GM19099 (cell line): ENCODE measurements around the gene C14orf93.
A peak's percentile ranks its signal among the peaks of the same experiment; 100 is the strongest.

Source experiments
- POLR2A ChIP-seq: IDR thresholded peaks from 3 replicates; pipeline ENCODE4 v1.6.1; 2011; ENCODE audit warnings: low read depth; ENCODE audit not compliant: insufficient read length; ENCODE audit errors: extremely low read depth

Gene C14orf93

DNA sequence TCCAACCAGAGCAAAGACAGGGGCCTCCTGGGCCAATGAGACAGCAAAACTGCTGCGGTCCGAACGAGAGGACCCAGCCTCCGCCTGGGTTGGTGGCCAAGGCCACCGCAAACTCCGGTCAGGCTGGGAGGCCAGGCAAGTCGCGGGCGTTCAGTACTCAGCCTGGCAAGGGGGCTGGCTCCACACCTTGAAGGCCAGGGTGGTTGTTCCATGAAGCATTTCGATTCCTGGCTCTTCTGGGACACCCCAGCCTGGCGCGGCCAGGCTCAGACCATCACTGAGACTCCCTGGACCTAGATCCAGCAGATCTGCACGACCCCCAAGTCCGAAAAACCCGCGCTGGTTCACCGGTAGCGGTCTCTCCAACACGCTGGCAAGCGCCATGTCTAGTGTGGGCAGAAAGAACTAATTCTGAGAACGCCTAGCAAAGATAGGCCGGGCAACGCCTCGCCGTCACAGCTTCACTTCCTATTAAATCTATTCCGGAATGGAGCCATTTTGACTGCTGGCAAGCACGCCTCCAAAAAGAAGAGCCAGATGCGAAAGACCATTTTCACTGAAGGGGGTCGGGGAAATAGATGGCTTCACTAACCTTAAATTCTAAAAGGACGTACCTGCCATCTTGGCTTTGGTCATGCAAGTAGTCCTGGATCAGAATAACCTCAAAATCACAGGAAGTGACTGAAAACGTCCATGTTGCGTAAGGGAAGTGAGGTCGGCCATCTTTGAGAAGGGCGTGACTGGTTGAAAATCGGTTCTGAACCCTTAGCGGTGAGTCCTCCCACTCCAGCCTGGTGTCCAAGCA is 24.8 kb upstream of the C14orf93 start, which contains the start of gene PSMB5:
Gene PSMB5 (minus strand): TSS at position 403 of the 805 bp plus-strand sequence. CDS start 19 bp downstream, at position 384.
- peak; percentile 77 for TF ChIP-seq POLR2A

DNA sequence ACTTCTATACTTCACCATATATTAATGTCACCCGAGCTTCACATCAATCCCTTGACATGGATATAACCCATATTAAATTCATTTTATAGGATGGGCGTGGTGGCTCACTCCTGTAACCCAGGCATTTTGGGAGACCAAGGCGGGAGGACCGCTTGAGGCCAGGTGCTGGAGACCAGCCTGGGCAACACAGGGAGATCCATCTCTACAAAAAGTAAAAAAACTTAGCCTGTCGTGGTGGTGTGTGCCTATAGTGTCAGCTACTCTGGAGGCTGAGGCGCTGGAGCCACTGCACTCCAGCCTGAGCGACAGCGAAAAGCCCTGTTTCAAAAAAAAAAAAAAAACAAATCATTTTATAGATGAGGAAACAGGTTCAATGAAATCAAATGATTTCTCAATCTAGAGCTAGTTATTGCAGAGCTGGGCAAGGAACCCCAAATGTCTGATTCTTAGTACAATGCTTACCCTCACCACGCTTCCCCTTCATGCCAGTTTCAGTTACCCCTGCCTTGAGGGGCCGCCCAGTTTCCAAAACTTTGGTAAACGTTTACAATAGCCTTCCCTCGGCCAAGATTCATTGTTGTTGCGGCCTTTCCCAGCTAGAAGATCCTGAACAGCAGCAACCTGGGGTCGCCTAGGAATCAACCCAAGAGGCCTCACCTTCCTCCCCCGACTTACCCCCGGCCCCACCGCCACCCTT is 24.0 kb upstream of the C14orf93 start:
- TF ChIP-seq POLR2A = no peak

DNA sequence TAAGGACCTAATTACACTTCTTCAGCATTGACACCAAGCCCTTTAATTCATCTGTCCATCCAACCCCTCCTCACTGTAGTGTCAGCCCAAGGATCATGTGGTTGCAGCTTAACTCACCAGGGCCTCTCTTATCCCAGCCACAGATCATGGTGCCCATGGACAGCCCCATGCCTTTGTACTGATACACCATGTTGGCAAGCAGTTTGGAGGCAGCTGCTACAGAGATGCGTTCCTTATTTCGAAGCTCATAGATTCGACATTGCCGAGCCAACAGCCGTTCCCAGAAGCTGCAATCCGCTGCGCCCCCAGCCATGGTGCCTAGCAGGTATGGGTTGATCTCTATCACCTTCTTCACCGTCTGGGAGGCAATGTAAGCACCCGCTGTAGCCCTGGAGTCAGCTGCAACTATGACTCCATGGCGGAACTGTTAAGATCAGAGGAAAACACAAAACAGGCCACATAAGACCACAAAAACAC is 23.3 kb upstream of the C14orf93 start:
- TF ChIP-seq POLR2A = no peak

DNA sequence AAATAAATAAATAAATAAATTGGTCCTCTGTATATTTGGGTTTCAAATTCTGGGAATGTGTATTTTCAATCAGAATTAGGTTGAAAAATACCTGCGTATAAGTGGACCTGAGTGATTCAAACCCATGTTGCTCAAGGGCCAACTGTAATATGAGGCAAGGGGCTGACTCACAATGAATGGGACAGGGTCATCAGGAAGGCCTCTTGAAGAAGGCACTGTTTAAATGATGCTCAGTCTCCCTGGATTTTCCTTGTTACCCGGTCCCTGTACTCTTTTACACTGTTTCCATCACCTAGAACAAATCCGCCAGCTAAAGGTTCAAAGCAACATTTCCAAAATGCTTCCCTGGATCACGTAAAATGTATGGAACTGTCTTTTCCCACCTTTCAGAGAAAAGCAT is 21.0 kb upstream of the C14orf93 start:
- no peak for TF ChIP-seq POLR2A

DNA sequence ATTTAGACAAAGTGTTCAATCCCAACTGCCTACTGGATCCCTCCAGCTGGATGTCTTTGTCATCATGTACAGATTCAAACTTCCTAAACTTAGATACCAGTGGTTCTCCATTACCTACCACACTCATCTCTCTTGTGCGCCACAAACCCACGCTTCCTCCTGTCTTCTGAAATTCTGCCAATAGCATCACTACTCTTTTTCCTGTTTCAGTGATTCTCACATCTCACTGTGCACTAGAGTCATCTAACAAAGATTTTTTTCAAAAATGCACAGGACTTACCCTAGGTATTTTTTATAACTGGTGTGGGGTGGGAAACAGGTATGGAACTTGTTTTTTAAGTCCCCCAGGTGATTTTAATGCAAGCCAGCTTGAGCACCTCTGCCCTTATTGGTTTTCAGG is 18.9 kb upstream of the C14orf93 start:
- TF ChIP-seq POLR2A = no peak

DNA sequence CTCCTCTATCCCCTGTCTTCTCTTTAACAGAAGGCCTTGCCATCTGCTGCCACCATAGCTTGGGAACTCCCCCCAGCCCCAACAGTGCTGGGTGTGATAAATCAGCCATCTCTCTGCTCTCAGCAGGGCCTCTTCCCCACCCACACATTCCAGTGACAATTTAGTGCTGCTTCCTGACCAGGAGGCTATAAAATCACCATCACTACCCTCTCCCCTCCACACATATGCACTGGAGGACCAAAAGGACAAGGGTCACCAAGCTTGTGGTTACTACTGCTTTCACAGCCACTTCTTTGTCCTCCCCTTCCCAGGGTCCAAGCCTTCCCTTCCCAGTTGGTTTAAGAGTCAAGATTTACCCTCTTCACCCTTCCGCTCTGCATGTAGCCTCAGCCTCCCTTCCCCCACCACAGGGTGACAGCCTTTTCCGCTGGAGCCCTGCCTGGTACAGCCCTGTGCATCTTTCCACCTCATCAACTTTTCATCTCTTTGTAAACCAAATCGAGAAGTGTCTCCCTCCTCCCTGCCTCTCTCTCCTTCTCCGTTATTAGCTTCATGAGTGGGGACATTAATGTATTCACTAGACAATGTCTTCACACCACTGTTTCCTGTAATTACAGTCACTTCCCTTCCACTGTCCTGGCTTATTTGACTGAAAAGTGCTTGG is 15.3 kb upstream of the C14orf93 start:
- TF ChIP-seq POLR2A = no peak

DNA sequence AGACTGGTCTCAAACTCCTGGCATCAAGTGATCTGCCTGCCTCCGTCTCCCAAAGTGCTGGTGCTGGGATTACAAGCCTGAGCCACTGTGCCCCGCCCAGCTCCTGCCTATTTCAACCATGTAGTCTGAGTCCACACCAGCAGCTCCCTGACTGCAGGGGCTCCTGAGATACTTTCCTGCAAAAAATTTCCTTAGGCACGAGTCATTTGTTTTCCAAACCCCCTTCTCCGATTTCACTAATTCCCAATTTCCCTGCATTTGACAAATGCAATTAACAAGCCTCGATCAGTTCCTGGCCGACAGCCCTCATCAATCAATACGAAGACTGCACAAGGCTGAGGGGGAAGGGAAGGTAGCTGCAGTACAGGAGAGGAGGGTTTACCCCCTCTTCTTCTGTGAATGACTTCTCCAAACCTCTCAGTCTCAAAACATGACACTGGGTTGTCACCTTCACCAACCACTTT is 14.7 kb upstream of the C14orf93 start:
- no peak for TF ChIP-seq POLR2A

DNA sequence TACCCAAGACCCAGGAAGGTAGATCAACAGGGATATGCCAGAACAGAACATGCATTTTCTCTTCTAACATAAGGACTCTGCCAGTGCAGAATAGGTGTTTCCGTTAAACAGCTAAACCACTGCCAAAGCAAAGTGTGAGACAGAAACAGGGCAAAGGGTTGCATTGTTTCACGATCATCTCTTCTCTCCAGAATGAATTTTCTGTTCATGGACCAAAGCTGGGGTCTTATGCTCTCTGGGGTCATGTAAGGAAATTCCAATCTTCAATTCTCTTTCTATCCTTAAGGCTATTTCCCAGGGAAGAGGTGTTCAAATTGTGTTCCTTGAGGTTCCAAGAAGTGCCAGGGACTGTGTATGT is 13.8 kb upstream of the C14orf93 start:
- TF ChIP-seq POLR2A = no peak

DNA sequence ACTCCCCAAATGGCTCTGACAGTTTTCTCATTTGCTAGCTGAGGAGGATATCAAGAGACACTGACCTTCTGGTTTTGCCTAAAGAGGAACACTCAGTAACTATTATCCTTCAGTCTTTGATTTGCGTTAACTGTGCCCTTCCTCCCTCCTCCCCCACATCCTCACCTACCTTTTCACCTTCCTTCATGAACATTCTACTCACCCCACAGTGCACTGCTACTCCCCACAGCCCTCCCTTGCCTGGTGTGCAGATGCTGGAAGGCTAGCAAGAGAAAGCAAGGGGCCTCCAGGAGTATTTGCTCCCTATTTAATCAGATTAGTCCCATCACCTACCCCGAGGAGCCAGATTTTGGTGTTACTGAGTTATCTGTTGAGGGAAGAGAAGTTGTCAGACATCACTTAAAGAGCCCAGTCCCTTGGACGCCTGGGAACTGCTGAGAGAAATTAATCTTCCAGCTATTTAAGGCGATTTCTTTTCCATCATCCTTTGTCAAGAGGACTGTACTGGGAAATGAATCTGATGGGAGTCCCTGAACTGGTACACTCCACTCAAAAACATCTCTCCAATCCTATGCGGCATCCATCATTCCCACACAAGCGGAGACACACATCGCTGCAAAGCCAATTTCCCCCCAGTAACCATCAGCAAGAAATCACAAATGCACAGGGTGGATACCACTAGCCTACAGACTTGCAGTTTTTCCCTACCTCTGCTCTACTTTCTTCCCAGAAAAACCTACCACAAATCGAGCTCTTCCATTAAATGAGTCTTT is 13.3 kb upstream of the C14orf93 start:
- no peak for TF ChIP-seq POLR2A

DNA sequence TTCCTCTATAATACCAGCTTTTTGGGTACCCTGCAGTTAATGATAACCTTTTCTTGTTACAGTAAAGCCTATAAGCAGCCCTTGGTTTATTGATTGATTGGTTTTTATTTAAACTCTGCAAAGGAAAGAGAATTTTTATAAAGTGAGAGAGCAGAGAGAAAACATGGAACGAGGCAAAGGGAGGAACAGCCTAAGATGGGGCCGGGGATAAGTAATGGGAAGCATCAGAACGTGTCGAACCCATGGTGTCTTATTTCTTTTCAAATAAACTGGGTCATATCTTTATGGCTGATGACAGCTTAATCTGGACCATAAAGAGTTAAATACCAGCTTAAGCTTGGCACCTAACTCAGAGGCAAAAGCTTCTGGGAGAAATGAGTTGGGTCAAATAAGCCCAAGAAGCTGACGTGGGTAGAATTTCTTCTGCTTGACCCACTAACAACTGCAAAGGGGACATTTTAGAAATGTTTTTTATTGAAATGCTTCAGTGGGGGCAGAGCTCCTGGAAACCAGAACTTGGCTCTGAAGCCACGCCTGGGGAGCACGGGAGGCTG is 12.0 kb upstream of the C14orf93 start:
- no peak for TF ChIP-seq POLR2A

DNA sequence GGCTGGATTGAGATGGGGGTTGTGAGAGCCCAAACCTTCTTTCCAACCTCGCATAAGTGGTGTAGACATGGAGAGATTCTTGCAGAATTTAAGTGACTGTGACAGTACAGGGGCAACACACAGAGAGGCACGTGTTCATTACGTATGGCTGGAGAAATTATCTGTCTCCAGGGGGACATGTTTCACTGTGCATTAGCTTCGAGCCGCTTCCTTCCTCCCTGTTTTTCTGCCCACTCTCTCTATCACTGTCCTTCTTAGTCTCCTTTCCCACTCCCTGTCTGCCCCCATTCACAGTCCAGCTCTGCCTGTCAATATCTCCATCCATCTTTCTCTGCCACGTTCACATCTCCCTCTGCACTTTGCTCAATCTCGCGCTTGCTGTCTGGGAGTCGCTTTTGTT is 11.5 kb upstream of the C14orf93 start:
- TF ChIP-seq POLR2A = no peak

DNA sequence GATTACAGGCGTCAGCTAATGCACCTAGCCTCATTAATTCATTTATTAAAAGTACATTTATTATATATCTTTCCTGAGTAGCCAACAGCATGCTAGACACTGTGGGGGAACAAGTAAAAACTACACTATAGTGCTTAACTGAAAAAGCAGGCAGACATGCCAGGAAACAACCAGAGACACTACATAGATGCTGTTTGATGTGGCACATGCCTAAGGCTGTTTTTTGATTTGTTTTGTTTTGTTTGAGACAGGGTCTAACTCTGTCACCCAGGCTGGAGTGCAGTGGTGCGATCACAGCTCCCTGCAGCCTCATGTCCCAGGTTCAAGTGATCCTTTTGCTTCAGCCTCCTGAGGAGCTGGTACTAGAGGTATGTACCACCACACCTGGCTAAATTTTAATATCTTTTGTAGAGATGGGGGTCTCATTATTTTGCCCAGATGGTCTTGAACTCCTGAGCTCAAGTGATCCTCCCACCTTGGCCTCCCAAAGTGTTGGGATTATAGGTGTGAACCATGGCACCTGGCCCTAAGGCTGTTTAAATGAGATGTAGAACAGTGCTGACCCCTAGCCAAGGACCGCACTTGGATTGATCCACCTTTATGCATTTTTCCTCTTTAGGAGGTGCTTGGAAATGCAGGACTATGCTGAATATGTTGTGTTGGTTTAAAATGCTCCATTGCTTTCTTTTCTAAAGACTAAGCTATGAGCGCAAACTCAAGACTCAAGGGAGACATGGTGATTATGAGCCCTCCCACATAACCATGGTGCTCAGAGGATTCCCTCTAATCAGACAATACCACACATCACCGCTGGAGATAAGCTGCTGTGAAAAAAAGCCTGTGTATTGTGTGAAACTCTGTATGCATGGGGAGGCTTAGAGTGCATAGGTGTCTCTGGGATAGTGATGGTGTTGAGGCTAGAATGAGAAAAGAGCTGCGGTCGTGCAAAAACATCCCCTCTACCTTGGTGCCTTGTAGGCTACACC is 10.5 kb upstream of the C14orf93 start:
- no peak for TF ChIP-seq POLR2A

DNA sequence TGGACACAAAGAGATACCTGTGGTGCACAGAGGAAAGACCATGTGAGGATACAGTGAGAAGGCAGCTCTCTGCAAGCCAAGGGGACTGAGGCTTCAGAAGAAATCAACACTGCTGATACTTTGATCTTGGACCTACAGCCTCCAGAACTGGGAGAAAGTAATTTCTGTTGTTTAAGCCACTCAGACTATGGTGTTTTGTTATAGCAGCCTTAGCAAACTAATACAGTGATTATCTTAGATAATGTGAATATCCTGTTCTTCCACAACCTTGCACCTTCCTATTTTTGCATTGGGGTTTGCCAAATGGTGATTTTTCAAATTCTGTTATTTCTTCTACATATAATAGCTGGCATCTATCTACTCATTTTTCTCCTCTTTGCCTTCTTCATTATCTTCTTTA is 8.2 kb upstream of the C14orf93 start:
- no peak for TF ChIP-seq POLR2A
